Ascending aorta (tissue), 2 donors: Measurements from ENCODE around the gene FSD1L. TPM values are rescaled to one million over a fixed set of nuclear protein-coding genes. Genes with fewer than 3 reads are reported as not detected.

Experiments used
- DNase-seq, 2 donors: peaks; one replicate each; pipeline ENCODE4 v3.0.0-alpha.2; 2019; ENCODE audit warnings: low spot score in 2 of 2
- H3K27ac ChIP-seq, 2 donors: fragments of 200-600 bp; sonication (generic); one replicate each; pipeline ENCODE4 v1.5.1; 2016 to 2017; ENCODE audit warnings: mild to moderate bottlenecking in 1 of 2
- H3K27me3 ChIP-seq: fragments of 200-600 bp; sonication (generic); one replicate; pipeline ENCODE4 v1.5.1; 2017
- H3K36me3 ChIP-seq, 2 donors: fragments of 200-600 bp; sonication (generic); one replicate each; pipeline ENCODE4 v1.5.1; 2016
- H3K4me1 ChIP-seq, 2 donors: fragments of 200-600 bp; sonication (generic); one replicate each; pipeline ENCODE4 v1.5.1; 2016 to 2017; ENCODE audit warnings: mild to moderate bottlenecking in 1 of 2
- H3K4me3 ChIP-seq, 2 donors: fragments of 200-600 bp; sonication (generic); one replicate each; pipeline ENCODE4 v1.5.1; 2016 to 2017; ENCODE audit warnings: mild to moderate bottlenecking in 1 of 2
- H3K9me3 ChIP-seq, 2 donors: fragments of 200-600 bp; sonication (generic); one replicate each; pipeline ENCODE4 v1.5.1; 2016
- CTCF ChIP-seq, 3 experiments: fragments of 200-600 bp in 2 of 3; fragments of 450-650 bp in 1 of 3; sonication (generic) in 2 of 3; IDR thresholded peaks; one replicate each; pipeline ENCODE4 v1.5.1; 2016 to 2019; ENCODE audit warnings: antibody characterized with exemption in 3 of 3, mild to moderate bottlenecking in 1 of 3, moderate library complexity in 1 of 3
- intact Hi-C: fragments of 100-400 bp; cut with DNase I; formaldehyde crosslinking; loops from one replicate; pipeline ENCODE4 v1.15.1; 2023
- total RNA-seq: library from RNA; depleted of rRNA; stranded (reverse); fragments of >200 nt; gene quantifications from one replicate; pipeline ENCODE4 v1.1.0, GENCODE V29; 2016

Gene FSD1L
- total RNA-seq, 1 donor from 2014 or later = 0.43 TPM

GRCh38 chr9:105455836-105456475, 8.1 kb downstream of the FSD1L start:
- H3K27me3 ChIP-seq = no peaks in the 10 kb centered on the region
- no peaks in the 10 kb centered on the region for H3K4me1 ChIP-seq
- H3K4me3 ChIP-seq = no peak overlapping the region
- DNase-seq = no peak
- H3K36me3 ChIP-seq = no peaks in the 10 kb centered on the region
- no peak overlapping the region for H3K27ac ChIP-seq
- no peaks in the 10 kb centered on the region for H3K9me3 ChIP-seq
- intact Hi-C loops = no loop called here
- TF ChIP-seq CTCF (IDR thresholded peaks at IDR 0.05) = no peak

- no peaks in the 10 kb centered on the region for H3K27me3 ChIP-seq
- no peaks in the 10 kb centered on the region for H3K4me1 ChIP-seq
- TF ChIP-seq CTCF (IDR thresholded peaks at IDR 0.05) = no peak
- H3K36me3 ChIP-seq = no peaks in the 10 kb centered on the region
- no peak for DNase-seq
- H3K27ac ChIP-seq = peak overlapping the region in 1 of 2 donors; percentile 34
- no peaks in the 10 kb centered on the region for H3K9me3 ChIP-seq
- intact Hi-C loops = no loop called here
- peak overlapping the region in 1 of 2 donors; percentile 45 for H3K4me3 ChIP-seq
Measured at GRCh38 chr9:105457560-105458294, 9.9 kb downstream of the FSD1L start.

GRCh38 chr9:105458404-105458803, 10.6 kb downstream of the FSD1L start:
- no peak for DNase-seq
- intact Hi-C loops = no loop called here
- H3K27ac ChIP-seq = peak overlapping the region in 1 of 2 donors; percentile 34

GRCh38 chr9:105459336-105459735, 11.5 kb downstream of the FSD1L start:
- no peak for TF ChIP-seq CTCF (IDR thresholded peaks at IDR 0.05)
- Histone ChIP-seq H3K27me3 (no peaks in the 10 kb centered on the region), H3K4me1 (no peaks in the 10 kb centered on the region), H3K9me3 (no peaks in the 10 kb centered on the region), H3K4me3 (no peak overlapping the region), H3K27ac (peak overlapping the region in 1 of 2 donors; percentile 34), H3K36me3 (no peaks in the 10 kb centered on the region)
- DNase-seq = no peak
- intact Hi-C loops = no loop called here

More at GRCh38 chr9:105458404-105458803, 10.6 kb downstream of the FSD1L start:
- no peak for TF ChIP-seq CTCF (IDR thresholded peaks at IDR 0.05)
- Histone ChIP-seq H3K36me3 (no peaks in the 10 kb centered on the region), H3K27me3 (no peaks in the 10 kb centered on the region), H3K9me3 (no peaks in the 10 kb centered on the region), H3K4me3 (no peak overlapping the region), H3K4me1 (no peaks in the 10 kb centered on the region)

GRCh38 chr9:105466898-105467455, 19.1 kb downstream of the FSD1L start:
- TF ChIP-seq CTCF (IDR thresholded peaks at IDR 0.05) = no peak
- H3K36me3 ChIP-seq = peaks cover 2 to 26% of the 10 kb centered on the region in 2 donors
- intact Hi-C loops = no loop called here

More at GRCh38 chr9:105466898-105467455, 19.1 kb downstream of the FSD1L start:
- Histone ChIP-seq H3K27me3 (no peaks in the 10 kb centered on the region), H3K9me3 (no peaks in the 10 kb centered on the region), H3K4me3 (no peak overlapping the region), H3K27ac (no peak overlapping the region), H3K4me1 (no peaks in the 10 kb centered on the region)
- no peak for DNase-seq
